GM18867 (cell line): ENCODE measurements around the gene PDCD4.
"Not testable (repeated sequence)": the region's sequence is repeated elsewhere in the genome, so short reads cannot be mapped to it uniquely, and the experiment has no call there.

Source experiments
- ATAC-seq: cut with Tn5 transposase; IDR thresholded peaks from one replicate; pipeline ENCODE4 v1.9.1; 2021; ENCODE audit warnings: mild to moderate bottlenecking, moderate library complexity; ENCODE audit not compliant: unreplicated experiment

PDCD4 gene

GRCh38 chr10:110880012-110880411 lies 8.3 kb downstream of the PDCD4 start:
- ATAC-seq: no peak

DNA sequence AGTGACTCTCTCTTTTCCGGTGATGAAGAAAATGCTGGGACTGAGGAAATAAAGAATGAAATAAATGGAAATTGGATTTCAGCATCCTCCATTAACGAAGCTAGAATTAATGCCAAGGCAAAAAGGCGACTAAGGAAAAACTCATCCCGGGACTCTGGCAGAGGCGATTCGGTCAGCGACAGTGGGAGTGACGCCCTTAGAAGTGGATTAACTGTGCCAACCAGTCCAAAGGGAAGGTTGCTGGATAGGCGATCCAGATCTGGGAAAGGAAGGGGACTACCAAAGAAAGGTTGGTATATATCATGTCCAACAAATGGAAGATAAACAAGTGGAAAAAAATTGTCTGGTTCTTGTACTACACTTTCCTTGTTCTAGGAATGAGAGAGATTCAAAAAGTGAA lies 9.5 kb downstream of the PDCD4 start:
- no peak for ATAC-seq

DNA sequence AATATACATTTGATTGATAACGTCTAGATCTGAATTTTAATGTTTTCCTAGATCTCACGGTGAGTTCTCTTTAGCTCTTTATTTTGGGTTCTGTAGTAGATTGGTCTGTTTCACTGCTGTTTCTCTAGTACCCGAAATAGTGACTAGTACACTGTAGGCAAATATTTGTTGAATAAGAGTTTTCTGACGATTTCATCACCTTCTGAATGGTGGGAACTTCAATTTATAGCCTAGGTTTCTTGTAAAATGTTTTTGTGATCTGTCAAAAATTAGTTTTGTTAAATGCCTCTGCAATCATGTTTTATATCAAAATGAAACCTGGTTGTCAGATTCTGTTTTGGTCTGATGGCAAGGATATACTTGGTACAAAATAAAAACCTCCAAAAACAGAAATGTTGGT lies 10.2 kb downstream of the PDCD4 start:
- no peak for ATAC-seq

DNA sequence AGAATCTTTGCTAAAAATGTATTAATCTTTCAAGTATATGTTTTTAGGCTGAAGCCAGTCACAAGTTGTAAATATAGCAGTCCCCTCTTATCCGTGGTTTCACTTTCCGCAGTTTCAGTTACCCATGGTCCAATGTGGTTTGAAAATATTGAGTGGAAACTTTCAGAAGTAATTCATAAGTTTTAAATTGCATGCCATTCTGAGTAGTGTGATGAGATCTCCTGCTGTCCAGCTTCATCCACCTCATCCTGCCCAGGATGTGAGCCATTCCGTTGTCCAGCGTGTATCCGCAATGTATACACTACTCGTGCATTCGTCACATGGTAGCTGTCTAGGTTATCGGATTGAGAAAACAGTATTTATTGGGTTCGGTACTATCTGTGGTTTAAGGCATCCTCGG lies 12.2 kb downstream of the PDCD4 start:
- ATAC-seq: no peak

DNA sequence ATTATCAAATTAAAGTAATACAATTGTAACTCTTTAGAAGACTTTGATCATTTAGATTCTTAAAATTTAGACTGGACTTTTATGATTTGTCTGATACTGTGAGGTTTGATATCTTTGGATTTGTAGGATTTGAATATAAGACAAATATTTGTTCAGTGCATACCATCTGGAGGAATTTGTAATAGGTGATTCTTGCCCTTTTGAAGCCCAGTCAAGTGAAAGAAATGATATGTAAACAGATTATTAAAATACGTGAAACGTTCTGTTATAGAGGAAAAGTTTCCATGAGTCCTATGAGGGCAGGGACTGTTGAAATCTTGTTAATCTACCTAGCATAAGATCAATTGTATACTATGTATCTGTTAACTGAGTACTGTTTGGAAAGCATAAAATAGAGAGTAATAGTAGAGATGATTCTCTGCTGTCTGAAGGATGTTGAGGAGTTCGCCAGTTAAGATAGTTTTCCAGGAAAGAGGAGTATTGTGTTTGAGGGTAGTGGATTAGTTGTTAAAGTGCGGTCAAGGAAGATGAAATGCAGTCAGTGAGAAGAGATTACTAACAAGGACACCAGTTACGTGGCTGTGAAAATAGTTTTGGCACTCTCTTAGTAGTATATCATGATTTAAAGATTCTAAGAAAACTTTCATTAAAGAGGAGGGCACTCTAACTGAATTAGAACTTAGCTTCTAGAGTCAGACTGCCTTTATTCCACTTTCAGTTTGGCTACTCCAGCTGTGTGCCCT lies 14.4 kb downstream of the PDCD4 start:
- ATAC-seq: no peak

DNA sequence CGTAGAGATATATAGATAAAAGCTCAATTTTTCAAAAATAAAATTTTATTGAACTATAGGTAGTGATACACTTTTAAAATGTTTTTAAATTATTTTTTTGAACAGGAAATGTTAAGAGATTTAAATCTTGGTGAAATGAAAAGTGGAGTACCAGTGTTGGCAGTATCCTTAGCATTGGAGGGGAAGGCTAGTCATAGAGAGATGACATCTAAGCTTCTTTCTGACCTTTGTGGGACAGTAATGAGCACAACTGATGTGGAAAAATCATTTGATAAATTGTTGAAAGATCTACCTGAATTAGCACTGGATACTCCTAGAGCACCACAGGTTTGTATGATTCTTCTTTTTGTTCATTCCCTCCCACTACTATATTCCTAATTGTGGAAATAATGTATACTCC lies 15.8 kb downstream of the PDCD4 start:
- ATAC-seq: no peak

GRCh38 chr10:110892602-110893288 lies 21.0 kb downstream of the PDCD4 start:
- ATAC-seq: no peak

DNA sequence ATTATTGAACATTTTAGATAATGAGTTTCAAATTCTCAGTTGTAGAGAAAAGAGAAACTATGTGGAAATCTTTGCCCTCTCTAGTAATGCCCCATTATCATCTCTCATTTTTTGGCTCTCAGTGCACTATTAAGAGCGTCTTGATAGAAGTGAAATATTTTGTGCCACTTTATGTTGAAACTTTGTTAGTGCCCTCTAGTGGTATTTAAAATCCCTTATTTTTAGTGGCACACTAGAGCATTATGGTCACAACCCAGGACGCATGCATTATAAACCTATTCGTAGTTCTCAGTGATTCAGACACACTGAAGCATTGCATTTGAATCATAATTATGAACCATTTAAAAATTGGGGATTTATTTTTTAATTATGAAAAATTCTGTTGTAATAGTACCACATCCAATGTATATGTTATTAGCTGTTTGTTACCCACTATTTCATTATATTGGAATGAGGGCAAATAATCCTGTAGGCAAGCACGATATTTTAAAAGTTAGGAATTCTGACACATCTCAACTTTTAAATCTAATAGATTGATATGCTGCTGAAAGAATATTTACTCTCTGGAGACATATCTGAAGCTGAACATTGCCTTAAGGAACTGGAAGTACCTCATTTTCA lies 21.9 kb downstream of the PDCD4 start:
- no peak for ATAC-seq

- ATAC-seq: no peak
Observed at GRCh38 chr10:110897184-110897583, 25.5 kb downstream of the PDCD4 start.

GRCh38 chr10:110898391-110898790 lies 26.7 kb downstream of the PDCD4 start:
- no peak for ATAC-seq

GRCh38 chr10:110900983-110901382 lies 29.3 kb downstream of the PDCD4 start:
- no peak for ATAC-seq

DNA sequence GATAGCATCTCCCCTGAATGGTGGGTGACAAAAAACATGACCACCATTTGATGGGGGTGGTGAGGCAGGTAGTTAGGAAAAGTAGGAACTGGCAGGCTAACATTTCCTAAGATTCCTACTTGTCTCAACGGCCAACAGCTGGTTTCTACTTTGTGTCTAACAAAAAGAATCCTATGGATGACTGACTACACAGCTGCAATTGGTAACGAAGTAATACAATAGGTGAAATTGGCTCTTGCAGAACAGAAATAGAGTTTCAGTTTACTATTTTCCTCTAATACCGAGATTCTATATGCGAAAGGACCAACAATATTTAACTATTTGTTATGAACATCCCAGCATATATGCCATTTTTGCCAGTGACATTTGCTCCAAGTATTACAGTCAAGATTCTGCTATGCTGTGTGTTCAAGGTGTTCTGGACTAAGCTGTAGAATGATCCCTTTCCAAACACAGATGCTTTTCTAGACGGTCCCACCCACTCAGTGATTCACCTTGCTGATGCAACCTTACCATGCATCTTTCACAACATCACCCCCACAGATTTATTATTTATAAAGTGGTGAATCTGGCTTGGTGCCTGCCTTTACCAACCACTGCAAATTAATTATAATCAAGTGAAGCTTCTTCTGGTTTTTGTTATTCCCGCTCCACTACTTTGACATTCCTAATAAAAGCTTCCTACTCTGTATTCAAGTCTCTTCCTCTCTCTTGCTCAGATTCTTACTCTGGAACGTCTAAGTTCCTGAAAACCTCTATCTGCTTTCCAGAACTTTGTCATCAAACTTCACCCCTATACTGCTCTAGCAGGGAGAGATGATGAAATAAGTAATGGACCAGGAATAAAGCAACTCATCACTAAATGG lies 30.5 kb downstream of the PDCD4 start:
- no peak for ATAC-seq

DNA sequence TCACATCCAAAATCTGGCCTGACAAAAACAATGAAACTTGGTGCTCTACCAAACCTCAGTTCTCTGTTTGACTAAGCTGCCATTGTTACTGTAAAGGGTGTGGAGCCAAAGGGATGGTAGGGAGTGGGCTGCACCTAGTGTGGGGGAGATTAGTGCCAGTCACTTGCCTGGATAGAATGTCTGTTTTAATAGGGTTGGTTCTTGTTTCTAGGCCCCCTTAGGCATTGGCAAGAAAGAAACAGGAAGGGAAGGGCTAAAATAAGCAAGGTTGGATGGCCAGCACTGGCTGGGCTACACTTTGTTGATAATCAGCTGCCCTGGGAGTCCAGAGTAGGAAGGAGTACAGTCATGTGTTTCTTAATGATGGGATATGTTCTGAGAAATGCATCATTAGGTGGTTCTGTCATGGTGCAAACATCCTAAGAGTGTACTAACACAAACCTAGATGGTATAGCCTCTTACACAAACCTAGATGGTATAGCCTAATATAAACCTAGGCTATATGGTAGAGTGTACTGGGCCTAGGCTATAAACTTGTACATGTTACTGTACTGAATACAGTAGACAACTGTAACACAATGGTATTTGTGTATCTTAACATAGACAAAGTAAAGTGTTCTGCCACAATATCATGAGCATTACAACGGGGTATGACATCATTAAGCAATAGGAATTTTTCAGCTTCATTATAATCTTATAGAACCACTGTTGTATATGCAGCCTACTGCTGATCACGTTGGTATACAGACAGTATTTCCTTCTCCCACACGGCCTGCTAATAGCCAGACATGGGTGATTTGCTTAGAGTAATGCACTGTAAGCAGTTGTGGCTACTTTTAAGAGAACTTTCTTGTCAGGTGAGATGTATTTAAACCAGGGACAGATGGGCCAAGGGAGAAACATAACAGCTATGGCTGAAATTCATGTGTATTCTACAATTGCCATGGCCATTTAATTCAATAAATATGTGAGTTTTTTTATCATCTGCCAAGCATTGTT lies 31.9 kb downstream of the PDCD4 start:
- peak; percentile 47 for ATAC-seq

- ATAC-seq: no peak
Observed at GRCh38 chr10:110910138-110910537, 38.4 kb downstream of the PDCD4 start.

DNA sequence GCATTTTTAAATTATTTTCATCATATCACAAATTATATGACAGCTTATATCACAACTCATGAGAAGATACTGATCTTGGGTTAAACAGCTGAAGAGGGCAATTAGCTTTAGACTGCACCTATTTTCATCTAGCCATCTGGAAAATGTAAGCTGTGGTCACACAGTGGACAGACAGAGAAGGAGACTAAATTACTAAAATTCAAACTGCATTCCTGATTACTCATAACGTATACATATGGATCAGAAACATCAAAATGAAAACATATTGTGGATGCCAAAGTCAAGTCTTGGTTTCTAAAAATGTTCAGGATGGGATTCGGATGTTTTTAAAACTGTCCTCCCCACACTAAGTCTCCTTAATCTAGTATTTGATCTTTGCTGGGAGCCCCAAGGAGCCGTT lies 40.6 kb downstream of the PDCD4 start:
- ATAC-seq: no peak

- ATAC-seq: no peak
Observed at GRCh38 chr10:110914431-110914830, 42.7 kb downstream of the PDCD4 start.

GRCh38 chr10:110915035-110915434 lies 43.3 kb downstream of the PDCD4 start:
- ATAC-seq: no peak

DNA sequence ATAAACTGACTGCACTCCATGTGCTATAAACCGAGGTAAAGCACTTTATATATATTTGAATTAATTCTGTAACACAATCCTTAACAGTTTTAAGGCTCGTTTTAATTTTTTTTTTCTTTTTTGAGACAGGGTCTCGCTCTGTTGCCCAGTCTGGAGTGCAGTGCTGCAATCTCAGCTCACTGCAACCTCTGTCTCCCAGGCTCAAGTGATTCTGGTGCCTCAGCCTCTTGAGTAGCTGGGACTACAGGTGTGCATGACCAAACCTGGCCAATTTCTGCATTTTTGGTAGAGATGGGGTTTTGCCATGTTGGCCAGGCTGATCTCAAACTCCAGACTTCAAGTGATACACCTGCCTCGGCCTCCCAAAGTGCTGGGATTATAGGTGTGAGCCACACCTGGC lies 43.9 kb downstream of the PDCD4 start:
- ATAC-seq: not testable (repeated sequence)

DNA sequence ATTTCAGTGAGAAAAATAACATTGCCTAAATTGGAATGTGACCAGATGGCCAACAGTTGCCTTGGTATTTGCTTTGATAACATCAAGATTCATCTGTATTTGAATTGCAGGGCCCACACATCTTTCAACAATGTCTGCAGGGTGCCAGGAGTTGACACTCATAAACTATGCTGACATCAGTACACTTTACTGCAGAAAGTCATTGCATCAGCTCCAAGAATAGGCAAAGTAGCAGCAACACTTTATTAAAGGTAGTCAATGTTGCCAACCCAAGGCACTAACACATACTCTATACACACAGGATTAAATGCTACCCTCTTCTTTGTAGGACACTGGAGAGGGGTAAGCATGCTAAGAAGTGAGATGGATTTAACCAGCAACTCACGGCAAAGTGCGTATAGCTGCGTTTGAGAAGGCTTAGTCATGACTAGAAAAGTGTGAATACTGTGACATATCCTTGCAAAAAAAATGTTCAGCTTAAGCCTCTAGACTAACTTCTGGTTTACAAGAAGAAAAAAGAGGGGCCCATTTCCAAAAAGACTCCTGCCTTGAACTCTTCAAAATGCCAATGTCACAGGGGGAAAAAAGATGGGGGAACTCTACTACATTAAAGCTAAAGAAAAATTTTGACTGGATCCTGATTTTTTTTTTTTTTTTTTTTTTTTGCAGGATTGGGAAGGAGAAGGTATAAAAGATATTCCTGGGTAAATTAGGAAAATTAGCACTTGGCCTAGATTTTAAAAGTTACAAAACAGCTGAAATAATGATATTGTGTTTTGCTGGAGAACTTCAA lies 45.0 kb downstream of the PDCD4 start:
- ATAC-seq: no peak
